ENCODE data around the gene HTT.

Gene HTT

DNA sequence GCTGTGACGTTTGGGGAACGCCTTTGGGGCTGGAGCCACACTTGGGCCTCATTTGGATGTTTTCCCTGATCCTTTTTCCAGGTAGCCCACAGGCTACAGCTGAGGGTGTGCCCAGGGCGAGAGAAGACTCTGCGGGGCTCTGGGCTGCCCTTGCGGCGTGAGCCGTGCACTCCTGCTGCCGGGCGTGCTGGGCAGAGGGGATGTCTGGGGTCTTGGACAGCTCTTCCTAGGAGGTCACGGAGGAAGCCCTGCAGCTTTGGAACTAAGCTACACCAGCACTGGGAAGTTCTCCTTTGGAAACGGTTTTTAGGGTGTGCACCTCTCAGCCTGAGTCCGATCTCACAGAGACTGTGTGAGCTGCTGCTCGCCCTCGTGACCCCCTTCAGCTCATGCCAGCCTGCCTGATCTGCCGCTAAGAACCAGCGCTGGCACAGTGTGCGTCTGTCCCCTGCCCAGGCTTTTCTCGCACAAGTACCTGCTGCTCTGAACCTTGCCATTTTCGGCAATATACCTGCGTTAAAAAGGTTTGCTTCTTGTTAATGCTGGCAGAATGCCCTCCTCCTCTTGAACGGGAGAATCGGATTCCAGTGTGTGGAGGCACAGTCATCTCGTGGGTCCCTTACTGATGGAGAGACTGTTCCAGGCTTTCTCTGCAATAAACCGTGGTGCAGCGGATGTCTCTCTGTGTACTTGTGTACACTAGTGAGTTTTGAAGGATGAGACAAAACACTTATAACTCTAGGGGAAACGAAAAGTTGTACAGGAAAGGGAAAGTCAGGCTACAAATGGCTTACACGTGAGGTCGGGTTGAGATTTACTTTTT is 188.8 kb downstream of the HTT start:
- DNase-seq (ENCODE audit: low read depth in 2 of 2) = no peak

DNA sequence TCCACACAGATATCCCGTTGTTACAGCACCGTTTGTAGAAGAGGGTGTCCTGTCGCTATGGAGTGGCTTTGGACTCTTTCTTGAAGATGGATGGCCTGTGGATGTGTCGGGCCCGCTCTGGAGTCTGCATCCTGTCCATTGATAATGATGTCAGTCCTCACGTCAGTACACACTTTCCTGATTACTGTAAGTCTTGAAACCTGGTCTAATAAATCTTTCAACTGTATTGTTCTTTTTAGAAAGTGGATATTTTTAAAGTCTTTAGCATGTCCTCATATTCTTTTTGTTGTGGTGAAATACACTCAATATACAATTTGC is 189.4 kb downstream of the HTT start:
- no peak for DNase-seq (ENCODE audit: low read depth in 2 of 2)

DNA sequence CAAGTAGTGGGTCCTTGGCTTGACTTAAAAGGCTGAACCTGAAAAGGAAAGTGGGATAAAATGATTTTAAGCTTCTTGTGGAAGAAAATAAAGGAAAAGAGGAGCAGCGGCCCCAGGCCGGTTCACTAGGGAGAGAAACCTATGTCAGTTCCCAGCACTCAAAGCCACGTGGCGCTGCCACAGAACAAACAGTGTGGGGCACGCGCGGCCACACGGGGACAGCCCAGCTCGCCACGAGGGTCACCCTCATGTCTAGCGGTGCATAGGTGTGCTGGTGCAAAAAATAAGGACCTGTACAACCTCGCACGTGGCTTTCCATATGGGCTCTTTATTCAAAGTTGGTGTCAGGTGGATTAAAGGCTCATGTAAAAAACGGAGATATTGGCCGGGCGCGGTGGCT is 191.6 kb downstream of the HTT start:
- DNase-seq (ENCODE audit: low read depth in 2 of 2) = no peak

DNA sequence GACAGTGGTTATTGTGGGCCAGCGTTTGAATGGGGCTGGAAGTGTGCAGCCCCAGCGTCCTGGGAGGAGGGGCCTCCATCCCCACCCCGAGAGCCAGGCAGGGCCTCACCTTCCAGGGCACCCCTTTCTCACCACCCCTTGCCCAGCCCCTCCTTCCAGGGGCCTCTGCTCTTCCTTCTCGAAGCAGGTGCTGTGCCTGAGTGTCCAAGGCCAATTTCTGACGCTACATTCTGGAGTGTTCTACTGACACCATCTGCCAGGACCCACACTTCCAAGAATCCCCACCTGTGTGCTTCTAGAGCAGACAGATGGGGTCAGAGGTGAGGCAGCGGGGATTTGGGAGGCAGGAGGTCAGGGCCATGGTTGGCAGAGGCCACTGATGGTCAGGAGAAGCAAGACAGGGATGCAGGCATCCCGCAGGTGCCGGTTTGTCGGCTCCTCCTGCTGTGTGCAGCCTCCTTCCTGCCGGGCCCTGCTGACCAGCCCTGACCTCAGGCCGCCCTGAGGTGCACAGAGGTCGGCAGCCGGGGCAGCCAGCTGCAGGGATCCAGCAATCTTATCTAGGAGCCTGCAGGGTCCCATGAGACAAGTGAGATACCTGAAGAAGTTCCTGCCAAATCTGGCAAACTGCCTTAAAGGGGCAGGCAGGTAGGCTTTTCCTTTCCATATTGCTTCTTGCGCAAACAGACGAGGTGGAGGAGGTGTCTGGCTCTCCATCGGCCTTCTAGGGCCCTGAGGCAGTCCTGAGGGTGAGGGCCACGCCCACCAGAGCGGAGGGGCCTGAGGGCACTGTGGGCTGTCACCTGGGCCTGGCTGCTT is 193.3 kb downstream of the HTT start:
- no peak for DNase-seq (ENCODE audit: low read depth in 2 of 2)

DNA sequence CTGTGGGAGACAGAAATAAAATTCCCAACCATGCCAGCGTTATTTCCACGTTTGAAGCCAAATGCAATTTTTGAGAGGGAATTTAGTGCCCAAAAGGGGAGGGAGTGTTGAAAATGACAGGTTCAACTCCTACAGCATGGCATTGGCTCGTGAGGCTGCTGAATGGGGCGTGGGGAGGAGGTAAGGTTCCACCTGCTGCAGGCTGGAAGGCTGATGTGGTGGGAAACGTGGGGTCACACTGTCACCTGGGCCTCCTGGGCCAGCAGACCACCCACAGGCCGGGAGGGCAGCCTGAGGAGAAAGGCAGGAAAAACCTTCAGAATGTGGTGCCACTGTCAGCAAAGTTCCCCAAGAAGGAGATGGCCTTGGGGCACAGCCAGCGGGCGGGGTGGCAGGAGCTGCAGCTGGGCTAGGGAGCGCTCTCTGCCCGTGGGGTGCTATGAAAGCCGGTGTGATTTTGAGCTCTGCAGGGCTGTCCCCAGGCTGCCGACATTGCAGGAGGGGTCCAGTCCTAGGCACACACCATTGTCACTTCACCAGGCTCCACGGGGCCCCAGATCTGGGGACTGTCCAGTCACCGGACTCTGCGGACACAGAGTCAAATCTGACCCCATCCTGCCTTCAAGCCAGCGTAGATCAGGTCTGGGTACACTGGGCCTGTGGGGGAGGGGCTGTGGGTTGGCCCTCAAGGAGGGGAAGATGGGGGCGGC is 194.1 kb downstream of the HTT start:
- no peak for DNase-seq (ENCODE audit: low read depth in 2 of 2)

DNA sequence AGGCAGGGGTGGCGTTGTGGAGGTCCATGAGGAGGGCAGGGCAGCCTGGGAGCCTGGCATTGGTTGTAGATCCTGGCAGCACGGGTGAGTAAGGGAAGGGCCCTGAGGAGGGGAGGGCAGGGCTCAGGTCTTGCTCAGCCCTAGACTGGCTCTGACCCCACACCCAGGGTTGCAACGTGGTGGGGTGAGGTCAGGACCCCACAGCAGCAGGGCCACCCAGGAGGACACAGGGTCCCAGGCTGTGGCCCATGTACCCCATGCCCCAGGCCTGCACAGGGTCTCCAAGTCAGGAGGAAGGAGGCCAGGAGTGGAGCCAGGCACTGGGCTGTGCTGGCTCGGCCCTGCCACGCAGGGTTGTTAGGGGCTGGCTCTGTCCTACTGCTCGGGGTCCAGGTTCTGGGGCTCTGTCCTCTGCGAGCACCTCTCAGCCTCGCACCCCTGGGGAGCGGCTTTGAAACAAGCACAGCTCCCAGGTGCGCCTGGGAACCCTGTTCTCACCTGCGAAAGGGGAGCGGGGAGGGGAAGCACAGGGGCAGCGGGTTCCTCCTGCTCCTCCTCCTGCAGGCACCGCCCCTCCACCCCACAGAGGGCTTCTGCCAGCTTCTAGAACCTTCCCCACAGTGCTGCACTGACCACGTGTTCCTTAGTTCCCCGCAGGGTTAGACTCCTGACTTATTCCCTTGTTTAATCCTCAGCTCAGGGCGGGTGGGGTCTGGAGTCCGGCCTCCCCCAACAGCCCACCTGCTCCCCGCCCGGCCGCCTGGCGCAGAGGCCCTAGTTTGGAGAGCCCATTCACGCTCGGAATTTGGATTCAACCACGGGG is 194.8 kb downstream of the HTT start:
- DNase-seq (ENCODE audit: low read depth in 2 of 2) = no peak

DNA sequence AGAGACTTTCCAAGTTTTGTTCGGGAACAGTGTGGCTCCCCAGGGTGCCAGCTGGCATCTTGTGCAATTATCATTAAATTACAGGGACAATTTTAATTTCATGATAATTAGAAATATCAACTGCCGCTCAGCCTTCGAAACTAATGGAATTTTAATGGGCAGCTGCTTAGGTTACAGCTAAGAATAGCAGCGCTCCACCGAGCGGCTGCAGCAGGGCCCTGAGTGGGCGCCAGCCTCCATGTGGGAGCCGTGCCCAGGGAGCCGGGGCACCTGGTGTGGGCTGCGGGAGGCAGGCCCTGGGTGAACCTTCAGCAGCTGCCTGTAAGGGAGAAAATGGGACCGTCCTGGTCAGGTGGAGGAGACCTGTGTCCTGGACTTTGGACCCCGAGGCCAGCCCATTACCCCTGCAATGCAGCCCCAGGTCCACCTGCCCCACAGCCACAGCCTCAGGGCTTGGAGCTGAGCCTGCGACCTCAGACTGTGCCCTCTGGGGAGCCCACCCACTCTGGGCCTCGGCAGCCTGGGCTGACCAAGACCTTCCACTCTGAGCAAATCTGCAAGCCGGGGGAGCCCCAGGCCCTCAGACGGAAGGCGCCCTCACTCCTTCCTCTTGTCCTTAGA is 195.6 kb downstream of the HTT start:
- DNase-seq (ENCODE audit: low read depth in 2 of 2) = no peak

DNA sequence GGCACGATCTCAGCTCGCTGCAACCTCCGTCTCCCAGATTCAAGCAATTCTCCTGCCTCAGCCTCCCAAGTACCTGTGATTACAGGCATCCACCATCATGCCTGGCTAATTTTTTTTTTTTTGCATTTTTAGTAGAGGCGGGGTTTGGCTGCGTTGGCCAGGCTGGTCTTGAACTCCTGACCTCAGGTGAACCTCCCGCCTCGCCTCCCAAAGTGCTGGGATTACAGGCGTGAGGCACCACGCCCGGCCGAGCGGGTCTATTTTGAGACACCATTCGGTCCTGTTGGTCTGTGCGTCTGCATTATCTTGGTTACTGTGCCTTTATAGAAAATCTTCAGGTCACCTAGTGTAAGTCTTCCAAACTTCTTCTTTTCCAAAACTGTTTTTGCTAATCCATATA is 196.7 kb downstream of the HTT start:
- DNase-seq (ENCODE audit: low read depth in 2 of 2) = no peak

DNA sequence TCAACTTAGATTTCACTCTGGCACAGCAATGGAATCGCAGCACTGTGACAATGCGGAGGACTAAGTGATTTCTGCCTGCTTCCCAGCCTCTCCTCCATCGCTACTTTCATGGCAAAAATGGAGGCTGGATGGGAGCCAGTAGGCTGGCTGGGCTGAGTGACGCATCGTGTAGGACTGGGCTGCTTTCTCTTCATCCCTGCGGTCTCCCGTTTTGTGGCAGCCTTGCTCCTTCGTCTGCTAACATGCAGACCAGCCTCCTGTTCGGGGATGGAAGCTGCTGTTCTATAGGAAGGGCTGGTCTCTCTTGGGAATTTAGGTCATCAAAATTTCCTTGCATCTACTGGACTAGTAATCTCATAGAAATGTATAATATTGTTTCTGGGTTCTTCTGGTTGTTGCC is 202.5 kb downstream of the HTT start:
- DNase-seq (ENCODE audit: low read depth in 2 of 2) = no peak

DNA sequence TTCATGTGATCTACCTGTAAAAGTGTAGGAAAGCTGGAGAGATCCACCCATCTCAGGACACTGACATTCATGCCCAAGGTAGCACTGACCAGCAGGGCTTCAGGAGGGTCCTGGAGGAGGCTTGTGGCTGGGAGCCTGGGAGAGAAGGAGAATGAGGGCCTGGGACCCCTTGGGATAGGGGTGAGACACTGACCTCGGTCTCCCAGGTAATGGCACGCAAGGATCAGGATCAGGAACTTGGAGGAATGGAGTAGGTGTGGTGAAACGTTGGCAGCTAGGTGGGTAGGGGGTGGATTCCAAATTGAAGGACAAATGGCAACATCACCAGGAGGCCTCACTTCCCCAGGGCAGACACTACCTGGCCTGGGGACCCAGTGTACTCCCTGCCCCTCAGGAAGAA is 206.0 kb downstream of the HTT start:
- no peak for DNase-seq (ENCODE audit: low read depth in 2 of 2)

DNA sequence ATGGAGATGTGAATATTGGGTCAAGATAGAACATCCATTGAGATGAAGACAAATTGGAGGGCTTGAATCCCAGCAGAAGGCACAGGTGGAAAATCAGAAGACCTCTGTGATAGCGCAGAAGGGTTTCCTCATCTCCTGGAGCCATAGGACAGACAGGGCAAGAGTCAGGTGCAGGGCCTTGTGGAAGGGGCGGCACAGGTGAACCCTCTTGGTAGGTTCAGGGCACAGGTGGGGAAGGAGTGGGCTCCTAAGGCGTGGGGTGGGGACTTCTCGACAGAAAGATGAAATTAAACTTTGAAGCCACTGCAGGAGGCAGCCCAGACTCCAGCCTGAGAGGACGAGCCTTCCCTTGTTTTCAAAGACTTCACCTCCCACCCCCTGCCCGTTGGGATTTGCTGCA is 209.0 kb downstream of the HTT start:
- DNase-seq (ENCODE audit: low read depth in 2 of 2) = no peak

DNA sequence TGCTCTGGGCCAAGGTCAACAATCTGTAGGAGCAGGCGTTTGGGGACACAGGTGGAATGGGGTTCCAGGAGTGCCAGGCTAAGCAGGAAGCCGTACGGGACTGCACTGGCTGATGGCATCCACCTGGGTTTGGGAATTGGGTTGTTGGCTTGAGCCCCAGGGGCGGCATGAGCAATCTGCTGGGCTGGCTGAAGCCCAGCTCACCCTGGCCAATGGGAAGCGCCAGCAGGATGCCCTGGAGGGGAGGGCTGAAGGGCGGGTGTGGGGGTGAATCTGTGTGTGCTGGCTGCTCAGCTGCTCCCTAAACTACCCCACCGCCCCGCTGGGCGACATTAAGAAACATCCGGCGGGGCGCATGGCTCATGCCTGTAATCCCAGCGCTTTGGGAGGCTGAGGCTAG is 209.4 kb downstream of the HTT start:
- DNase-seq (ENCODE audit: low read depth in 2 of 2) = no peak

DNA sequence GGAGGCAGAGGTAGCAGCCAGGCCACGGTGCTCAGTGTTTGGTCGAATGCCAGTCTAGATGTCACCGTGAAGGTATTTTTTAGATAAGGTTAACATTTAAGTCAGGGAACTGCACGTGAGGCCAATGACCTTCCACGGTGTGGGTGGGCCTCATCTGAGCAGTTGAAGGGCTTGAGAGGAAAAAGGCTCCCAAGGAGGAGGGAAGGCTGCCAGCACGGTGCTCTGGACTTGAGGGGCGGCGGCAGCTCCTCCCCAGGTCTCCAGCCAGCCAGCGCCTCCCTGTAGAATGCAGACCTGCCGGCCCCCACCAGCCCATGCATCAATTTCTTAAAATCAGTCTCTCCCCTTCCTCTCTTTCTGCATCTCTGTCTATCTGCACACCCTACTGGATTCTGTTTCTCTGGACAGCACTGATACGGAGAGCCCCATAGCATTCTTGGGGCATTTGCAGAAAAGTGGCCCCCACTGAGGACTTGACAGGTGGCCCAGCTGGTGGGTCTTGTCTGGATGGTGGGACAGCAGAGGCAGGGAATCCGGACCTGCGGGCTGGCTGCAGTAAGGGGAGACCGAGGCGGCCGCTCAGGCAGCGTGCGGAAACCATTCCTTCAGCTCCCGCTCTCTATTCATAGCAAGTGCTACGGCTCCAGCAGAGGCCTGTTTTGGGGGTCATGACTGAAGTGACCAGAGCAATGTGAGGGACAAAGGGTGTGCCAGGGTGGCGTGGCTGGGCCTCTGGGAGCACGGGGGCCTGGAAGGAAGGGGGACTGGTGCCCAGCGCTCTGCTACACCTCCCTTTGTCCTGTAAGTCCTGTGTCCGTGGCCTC is 210.5 kb downstream of the HTT start:
- no peak for DNase-seq (ENCODE audit: low read depth in 2 of 2)

DNA sequence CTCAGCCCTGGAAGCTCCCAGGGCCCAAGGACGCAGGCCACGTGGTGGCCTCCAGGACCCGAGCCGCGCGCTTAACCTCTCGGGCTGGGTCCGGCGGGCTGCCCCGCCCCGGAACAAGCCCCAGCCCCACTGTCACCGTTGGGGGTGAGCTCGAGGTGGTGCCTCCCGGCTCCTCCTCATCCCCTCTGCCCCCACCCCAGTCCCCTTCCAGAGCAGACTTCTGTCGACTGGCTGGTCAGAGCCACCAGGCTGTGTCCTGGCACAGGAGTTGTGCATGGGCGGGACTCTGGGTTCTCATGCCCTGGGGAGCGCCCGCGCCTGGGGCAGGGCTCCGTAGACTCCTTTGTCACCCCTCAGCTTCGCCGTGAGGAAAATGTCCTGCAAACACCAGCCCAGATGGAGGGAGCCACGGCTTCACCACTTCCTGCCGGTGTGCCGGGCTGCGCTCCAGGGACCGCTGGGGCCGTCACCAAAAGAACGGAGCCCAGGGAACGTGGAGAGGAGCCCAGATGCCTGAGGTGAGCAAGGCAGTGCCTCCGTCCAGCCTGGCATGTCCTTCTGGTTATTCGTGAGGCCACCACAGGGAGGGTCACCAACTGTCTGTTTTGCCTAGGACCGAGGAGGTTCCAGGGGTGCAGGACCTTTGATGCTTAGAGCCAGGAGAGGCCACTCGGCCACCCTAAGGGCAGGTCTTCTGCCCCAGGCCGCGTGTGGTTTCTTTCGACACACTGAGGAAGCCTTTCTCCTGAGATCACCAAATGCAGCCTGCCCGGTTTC is 211.3 kb downstream of the HTT start:
- no peak for DNase-seq (ENCODE audit: low read depth in 2 of 2)

DNA sequence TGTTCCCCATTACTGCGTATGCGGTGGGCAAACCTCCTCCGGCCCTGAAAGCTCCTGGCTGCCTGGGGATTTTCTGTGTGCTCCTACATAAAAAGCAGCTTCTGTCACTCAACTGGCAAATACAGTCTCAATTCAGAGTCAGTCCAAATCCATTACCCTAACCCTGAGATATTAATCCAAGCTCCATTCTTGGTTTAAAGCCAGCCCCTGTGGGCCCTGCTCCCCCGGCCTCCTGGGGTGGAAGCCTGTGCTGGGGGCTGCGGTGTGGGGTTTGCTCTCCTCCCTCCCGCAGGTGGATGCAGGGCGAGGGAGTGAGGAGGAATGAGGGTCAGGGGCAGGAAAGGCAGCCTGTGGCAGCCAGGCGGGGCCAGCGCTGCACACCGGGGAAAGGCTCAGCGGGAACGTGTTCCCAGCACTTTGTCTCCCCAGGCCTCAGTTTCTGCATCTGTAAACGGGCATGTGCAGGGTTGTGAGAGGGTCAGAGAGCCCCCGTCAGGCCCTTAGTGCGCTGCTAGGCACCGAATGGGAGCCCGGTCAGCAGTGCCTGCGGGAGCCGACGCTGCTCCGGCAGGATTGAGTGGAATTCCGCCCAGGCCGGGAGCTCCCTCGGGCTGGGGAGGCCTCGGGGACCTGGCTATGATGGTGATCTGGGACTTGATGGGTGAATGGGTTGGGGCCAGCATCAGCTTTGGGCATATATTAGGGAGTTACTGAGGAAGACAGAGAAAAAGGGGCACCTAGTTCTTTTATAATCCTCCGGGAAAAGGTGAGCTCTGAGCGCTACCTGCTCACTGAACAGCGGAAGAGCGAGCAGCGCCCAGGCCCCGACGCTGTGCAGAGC is 212.1 kb downstream of the HTT start:
- DNase-seq (ENCODE audit: low read depth in 2 of 2) = no peak

DNA sequence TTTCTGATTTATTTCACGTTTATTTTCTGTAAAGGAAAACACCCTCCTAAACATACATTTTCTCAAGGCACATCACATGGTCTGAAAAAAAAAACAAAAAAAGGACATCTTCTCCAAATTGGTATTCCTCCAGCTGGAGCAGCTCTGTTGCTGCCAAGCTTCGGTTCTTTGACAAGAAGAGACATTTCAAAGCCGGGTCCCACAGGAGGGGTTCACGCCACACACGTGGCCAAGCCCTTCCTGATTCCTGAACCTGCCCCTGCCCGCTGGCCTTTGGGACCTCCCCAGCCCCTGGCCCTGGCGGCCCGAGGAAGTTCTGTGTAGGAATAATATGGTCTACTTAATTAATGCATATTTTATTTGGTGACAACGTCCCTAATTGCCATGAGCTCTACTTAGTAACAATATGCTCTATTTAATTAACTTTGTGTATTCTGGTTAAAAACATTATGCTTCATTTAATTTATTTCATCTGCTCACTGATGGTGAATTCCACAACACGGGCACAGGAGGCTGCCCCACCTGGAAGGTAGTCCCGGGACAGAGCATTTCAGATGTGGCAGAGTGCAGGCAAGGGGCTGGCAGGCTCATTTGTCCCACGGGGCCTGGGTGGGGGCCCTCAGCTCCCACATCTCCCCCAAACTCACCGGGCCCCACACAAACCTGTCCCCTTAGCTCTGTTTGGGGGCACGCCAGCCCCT is 212.9 kb downstream of the HTT start:
- DNase-seq (ENCODE audit: low read depth in 2 of 2) = no peak

DNA sequence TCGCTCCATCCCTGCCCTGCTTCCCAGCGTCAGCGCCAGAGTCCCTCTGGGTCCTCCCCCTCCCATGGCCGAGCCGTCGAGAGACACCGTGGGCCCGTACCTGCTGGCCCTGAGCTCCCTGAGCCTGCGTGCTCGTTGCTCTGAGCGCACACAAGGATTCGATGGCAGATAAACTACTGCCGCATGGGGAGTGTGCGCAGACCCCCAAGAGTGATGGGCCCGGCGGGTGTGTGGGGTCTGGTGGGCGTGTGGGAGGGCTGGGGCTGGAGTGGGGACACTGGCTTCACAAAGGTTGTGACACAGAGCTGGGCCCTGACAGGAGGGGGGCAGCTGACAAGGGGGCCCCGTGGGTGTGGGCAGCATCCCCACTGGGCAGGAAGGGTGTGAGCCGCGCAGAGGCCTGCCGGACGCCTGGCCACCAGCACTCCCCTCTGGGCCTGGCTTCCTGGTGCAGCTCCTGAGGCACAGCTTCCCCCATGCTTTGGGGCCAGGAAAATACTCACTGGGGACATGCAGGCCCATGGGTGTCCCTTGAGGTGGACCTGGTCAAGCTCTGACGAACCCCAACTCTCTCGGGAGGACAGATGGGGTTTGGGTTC is 213.6 kb downstream of the HTT start:
- no peak for DNase-seq (ENCODE audit: low read depth in 2 of 2)

DNA sequence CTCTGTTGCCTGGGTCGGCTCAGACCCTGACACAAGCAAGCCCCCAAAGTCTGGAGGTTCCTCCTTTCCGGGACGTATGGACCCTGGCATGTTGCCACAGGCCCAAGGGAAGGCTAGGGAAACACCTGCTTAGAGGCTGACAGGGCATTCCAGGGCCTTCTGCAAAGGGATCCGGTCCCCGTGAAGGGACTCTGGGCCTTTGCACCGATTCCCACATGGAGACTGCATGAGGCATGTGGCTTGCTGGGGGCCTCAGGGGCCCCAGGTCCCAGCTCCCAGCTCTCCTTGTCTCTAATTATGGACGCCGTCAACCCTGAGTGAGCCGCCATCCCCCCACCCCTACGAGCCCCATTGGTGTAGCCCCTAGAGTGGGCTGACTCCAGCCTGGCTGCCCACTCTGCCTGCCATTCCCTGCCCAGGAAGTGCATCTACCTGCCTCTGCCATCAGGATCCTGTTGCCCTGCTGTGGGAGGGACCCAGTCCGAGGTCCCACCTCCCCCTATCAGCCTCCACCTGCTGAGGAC is 214.2 kb downstream of the HTT start:
- DNase-seq (ENCODE audit: low read depth in 2 of 2) = no peak
